ENCODE results near the gene FKBP5. TPM values are rescaled to one million over a fixed set of nuclear protein-coding genes. Genes with fewer than 3 reads are reported as not detected.
"Not testable (repeated sequence)": the region's sequence is repeated elsewhere in the genome, so short reads cannot be mapped to it uniquely, and the experiment has no call there.

FKBP5 gene
- total RNA-seq, 1 experiment from 2014 or later: 12.4 TPM

DNA sequence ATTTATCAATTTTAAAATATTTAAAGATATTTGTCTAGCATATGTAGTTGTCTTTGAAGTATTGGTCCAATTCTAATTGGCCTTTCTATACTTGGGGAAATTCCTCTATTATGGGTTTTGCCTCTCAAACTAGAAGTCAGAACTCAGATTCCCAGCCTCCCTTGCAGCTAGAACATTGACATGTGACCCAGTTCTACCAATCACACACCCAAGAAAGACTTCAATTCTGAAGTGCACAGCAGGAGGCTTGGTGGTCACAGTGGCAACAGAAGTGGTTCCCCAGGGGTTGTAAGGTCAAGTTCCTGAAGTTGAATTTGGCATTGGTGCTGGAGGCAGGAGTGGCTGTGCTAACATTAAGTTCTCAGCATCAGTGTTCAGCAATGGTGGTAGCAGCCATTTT is 14.8 kb upstream of the FKBP5 start:
- Histone ChIP-seq H2AFZ (ENCODE audit: low read length) (no peak overlapping the region), H4K20me1 (ENCODE audit: low read length) (no peaks in the 10 kb centered on the region), H3K36me3 (ENCODE audit: low read depth, low read length) (no peaks in the 10 kb centered on the region), H3K9me3 (ENCODE audit: low read length) (no peaks in the 10 kb centered on the region), H3K27ac (ENCODE audit: low read length) (no peak overlapping the region), H3K4me1 (ENCODE audit: insufficient read depth, low read length) (no peaks in the 10 kb centered on the region), H3K79me2 (ENCODE audit: low read length) (no peaks in the 10 kb centered on the region), H3K9me2 (replicated peaks; ENCODE audit: low read length) (no peaks in the 10 kb centered on the region), H3K27me3 (ENCODE audit: low read length) (no peaks in the 10 kb centered on the region), H3F3A (ENCODE audit: low read length, unreplicated experiment) (no peaks in the 10 kb centered on the region), H3K4me2 (ENCODE audit: low read length) (no peak overlapping the region), H3K4me3 (ENCODE audit: low read length) (no peak overlapping the region), H3K9ac (ENCODE audit: low read length) (no peak overlapping the region)
- BruUV-seq (replicated peaks): no TSS peak
- ChIA-PET CTCF (no interaction called here), POLR2A (ENCODE audit: unreplicated experiment) (no interaction called here)
- intact Hi-C loops (cut with micrococcal nuclease): no loop called here
- no peak for DNase-seq
- TF ChIP-seq, protein P1, sequence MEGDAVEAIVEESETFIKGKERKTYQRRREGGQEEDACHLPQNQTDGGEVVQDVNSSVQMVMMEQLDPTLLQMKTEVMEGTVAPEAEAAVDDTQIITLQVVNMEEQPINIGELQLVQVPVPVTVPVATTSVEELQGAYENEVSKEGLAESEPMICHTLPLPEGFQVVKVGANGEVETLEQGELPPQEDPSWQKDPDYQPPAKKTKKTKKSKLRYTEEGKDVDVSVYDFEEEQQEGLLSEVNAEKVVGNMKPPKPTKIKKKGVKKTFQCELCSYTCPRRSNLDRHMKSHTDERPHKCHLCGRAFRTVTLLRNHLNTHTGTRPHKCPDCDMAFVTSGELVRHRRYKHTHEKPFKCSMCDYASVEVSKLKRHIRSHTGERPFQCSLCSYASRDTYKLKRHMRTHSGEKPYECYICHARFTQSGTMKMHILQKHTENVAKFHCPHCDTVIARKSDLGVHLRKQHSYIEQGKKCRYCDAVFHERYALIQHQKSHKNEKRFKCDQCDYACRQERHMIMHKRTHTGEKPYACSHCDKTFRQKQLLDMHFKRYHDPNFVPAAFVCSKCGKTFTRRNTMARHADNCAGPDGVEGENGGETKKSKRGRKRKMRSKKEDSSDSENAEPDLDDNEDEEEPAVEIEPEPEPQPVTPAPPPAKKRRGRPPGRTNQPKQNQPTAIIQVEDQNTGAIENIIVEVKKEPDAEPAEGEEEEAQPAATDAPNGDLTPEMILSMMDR (conservative IDR thresholded peaks at IDR 0.05; ENCODE audit: low read depth, low read length): no peak
- no peak for TF ChIP-seq EZH2 (IDR thresholded peaks at IDR 0.05; ENCODE audit: low read length, unreplicated experiment)
- no peak for TF ChIP-seq EZH2phosphoT487 (IDR thresholded peaks at IDR 0.05; ENCODE audit: borderline replicate concordance, low read length)
- no peak for ATAC-seq

DNA sequence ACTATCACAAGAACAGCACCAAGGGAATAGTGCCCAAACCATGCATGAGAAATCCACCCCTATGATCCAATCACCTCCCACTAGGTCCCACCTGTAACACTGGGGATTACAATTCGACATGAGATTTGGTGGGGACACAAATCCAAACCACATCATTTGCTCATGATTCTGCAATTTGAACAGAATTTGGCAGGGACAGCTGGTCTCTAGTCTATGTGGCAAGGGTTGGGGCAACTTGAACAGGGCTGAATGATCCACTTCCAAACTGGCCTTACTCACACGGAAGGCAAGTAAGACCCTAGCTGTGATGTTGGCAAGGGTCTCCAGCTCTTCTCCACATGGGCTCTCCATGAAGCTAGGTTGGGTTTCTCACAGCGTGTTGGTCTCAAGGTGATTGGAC is 10.1 kb upstream of the FKBP5 start:
- H3K4me3 ChIP-seq (ENCODE audit: low read length): no peak overlapping the region
- no peak overlapping the region for H3K27ac ChIP-seq (ENCODE audit: low read length)
- no peaks in the 10 kb centered on the region for H3K4me1 ChIP-seq (ENCODE audit: insufficient read depth, low read length)
- no peak for TF ChIP-seq EZH2 (IDR thresholded peaks at IDR 0.05; ENCODE audit: low read length, unreplicated experiment)
- no peak for TF ChIP-seq EZH2phosphoT487 (IDR thresholded peaks at IDR 0.05; ENCODE audit: borderline replicate concordance, low read length)
- TF ChIP-seq, protein P1 (conservative IDR thresholded peaks at IDR 0.05; ENCODE audit: low read depth, low read length): no peak
- intact Hi-C loops (cut with micrococcal nuclease): no loop called here
- H3F3A ChIP-seq (ENCODE audit: low read length, unreplicated experiment): no peaks in the 10 kb centered on the region
- BruUV-seq (replicated peaks): no TSS peak
- no peaks in the 10 kb centered on the region for H3K36me3 ChIP-seq (ENCODE audit: low read depth, low read length)
- H3K9me3 ChIP-seq (ENCODE audit: low read length): no peaks in the 10 kb centered on the region; the same call in 1 of the 2 replicates
- no peak overlapping the region for H2AFZ ChIP-seq (ENCODE audit: low read length)
- no peak for ATAC-seq
- no peak for DNase-seq
- H3K79me2 ChIP-seq (ENCODE audit: low read length): no peaks in the 10 kb centered on the region
- no peak overlapping the region for H3K9ac ChIP-seq (ENCODE audit: low read length)
- H3K4me2 ChIP-seq (ENCODE audit: low read length): no peak overlapping the region
- H4K20me1 ChIP-seq (ENCODE audit: low read length): no peaks in the 10 kb centered on the region
- no peaks in the 10 kb centered on the region for H3K9me2 ChIP-seq (replicated peaks; ENCODE audit: low read length)
- ChIA-PET CTCF (no interaction called here), POLR2A (ENCODE audit: unreplicated experiment) (interaction anchor here (0.6 kb wide), 1 partner anchor 16 kb away, joined by 9 read pairs; no protein-coding TSS in a partner anchor)
- no peaks in the 10 kb centered on the region for H3K27me3 ChIP-seq (ENCODE audit: low read length)

DNA sequence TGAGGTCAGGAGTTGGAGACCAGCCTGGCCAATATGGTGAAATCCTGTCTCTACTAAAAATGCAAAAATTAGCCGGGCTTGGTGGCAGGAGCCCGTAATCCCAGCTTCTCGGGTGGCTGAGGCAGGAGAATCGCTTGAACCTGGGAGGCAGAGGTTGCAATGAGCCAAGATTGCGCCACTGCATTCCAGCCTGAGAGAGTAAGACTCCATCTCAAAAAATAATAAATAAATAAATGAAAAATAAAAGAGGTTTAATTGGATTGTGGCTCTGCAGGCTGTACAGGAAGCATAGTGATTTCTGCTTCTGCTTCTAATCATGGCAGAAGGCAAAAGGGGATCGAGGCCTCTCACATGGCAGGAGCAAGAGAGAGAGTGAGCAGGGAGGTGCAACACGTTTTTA is 9.7 kb upstream of the FKBP5 start:
- H3K9ac ChIP-seq (ENCODE audit: low read length); intact Hi-C loops (cut with micrococcal nuclease); H3K27me3 ChIP-seq (ENCODE audit: low read length); H3K4me2 ChIP-seq (ENCODE audit: low read length); H4K20me1 ChIP-seq (ENCODE audit: low read length); H2AFZ ChIP-seq (ENCODE audit: low read length); H3K4me3 ChIP-seq (ENCODE audit: low read length); H3K79me2 ChIP-seq (ENCODE audit: low read length); CTCF ChIA-PET; BruUV-seq (replicated peaks); H3K36me3 ChIP-seq (ENCODE audit: low read depth, low read length); ATAC-seq; H3K9me2 ChIP-seq (replicated peaks; ENCODE audit: low read length); H3K27ac ChIP-seq (ENCODE audit: low read length); DNase-seq; H3K4me1 ChIP-seq (ENCODE audit: insufficient read depth, low read length); H3K9me3 ChIP-seq (ENCODE audit: low read length); H3F3A ChIP-seq (ENCODE audit: low read length, unreplicated experiment): not testable (repeated sequence)
- POLR2A ChIA-PET (ENCODE audit: unreplicated experiment): interaction anchor here (0.6 kb wide), 1 partner anchor 16 kb away, joined by 9 read pairs; no protein-coding TSS in a partner anchor

All from PC-3 (cell line).